Cortex of kidney (tissue), 1 donor: ENCODE measurements around the gene PDZD7.
"Not testable (repeated sequence)": the region's sequence is repeated elsewhere in the genome, so short reads cannot be mapped to it uniquely, and the experiment has no call there.

Experiments
- DNase-seq: peaks from one replicate; lab custom pipeline; 2025; lab: John Stamatoyannopoulos, UW

The PDZD7 gene

GRCh38 chr10:101038484-101038883 lies 7.6 kb upstream of the PDZD7 start:
- no peak for DNase-seq

- no peak for DNase-seq
These were observed 5.8 kb upstream of the PDZD7 start for GRCh38 chr10:101036726-101037125.

GRCh38 chr10:101035916-101036702 lies 5.2 kb upstream of the PDZD7 start:
- DNase-seq = no peak

GRCh38 chr10:101035314-101035713 lies 4.4 kb upstream of the PDZD7 start:
- DNase-seq = no peak

GRCh38 chr10:101034404-101034803 lies 3.5 kb upstream of the PDZD7 start:
- DNase-seq = not testable (repeated sequence)

- DNase-seq = no peak
These were observed 2.3 kb upstream of the PDZD7 start for GRCh38 chr10:101033276-101033675.

- no peak for DNase-seq
These were observed 1.8 kb upstream of the PDZD7 start for GRCh38 chr10:101032637-101033224.

GRCh38 chr10:101031796-101032636 lies 1.1 kb upstream of the PDZD7 start:
- DNase-seq = no peak

- DNase-seq = no peak
These were observed 317 bp downstream of the PDZD7 start for GRCh38 chr10:101030496-101031127.

GRCh38 chr10:101029520-101030295 lies 1.2 kb downstream of the PDZD7 start:
- DNase-seq = no peak

GRCh38 chr10:101028446-101029337 lies 2.2 kb downstream of the PDZD7 start:
- DNase-seq = no peak

- DNase-seq = no peak
These were observed 3.7 kb downstream of the PDZD7 start for GRCh38 chr10:101027106-101027720.

GRCh38 chr10:101022967-101023705 lies 7.8 kb downstream of the PDZD7 start:
- no peak for DNase-seq

- no peak for DNase-seq
These were observed 9.2 kb downstream of the PDZD7 start for GRCh38 chr10:101021692-101022251.

- DNase-seq = no peak
These were observed 9.7 kb downstream of the PDZD7 start for GRCh38 chr10:101021239-101021638.

GRCh38 chr10:101020427-101021075 lies 10.4 kb downstream of the PDZD7 start:
- DNase-seq = no peak

GRCh38 chr10:101019440-101019703 lies 11.6 kb downstream of the PDZD7 start:
- DNase-seq = no peak

- no peak for DNase-seq
These were observed 12.1 kb downstream of the PDZD7 start for GRCh38 chr10:101018600-101019439.
